Osteoblast (primary cell): ENCODE measurements around the gene LUM. TPM values are rescaled to one million over a fixed set of nuclear protein-coding genes. Genes with fewer than 3 reads are reported as not detected.

Experiments used
- DNase-seq: peaks from one replicate; pipeline ENCODE4 v3.0.0; 2011; ENCODE audit warnings: low spot score, mixed read lengths; ENCODE audit not compliant: insufficient read length; ENCODE audit errors: missing footprints
- H2AFZ ChIP-seq: 2 replicates; pipeline ENCODE4 v1.6.0; 2011; ENCODE audit warnings: mild to moderate bottlenecking, low read length
- H3K27ac ChIP-seq: 2 replicates; pipeline ENCODE4 v1.5.1; 2011; ENCODE audit warnings: mild to moderate bottlenecking, low read depth, low read length, moderate library complexity
- H3K27me3 ChIP-seq: 2 replicates; pipeline ENCODE4 v1.6.0; 2012; ENCODE audit warnings: mild to moderate bottlenecking, control low read depth, inconsistent platforms, low read length, moderate library complexity; ENCODE audit not compliant: insufficient read depth
- H3K36me3 ChIP-seq: 2 replicates; pipeline ENCODE4 v1.5.1; 2011; ENCODE audit warnings: mild to moderate bottlenecking, low read length, control low read depth, moderate library complexity; ENCODE audit not compliant: insufficient read depth
- H3K4me1 ChIP-seq: 2 replicates; pipeline ENCODE4 v1.5.1; 2011; ENCODE audit warnings: mild to moderate bottlenecking, low read length, control low read depth, moderate library complexity; ENCODE audit not compliant: insufficient read depth
- H3K4me2 ChIP-seq: 2 replicates; pipeline ENCODE4 v1.6.0; 2011; ENCODE audit warnings: mild to moderate bottlenecking, low read length; ENCODE audit not compliant: insufficient read depth
- H3K4me3 ChIP-seq: fragments of 200-600 bp; sonication (generic); 3 replicates; pipeline ENCODE4 v1.5.1; 2012; ENCODE audit warnings: mild to moderate bottlenecking, low read length, inconsistent platforms; ENCODE audit not compliant: insufficient read depth
- H3K79me2 ChIP-seq: 2 replicates; pipeline ENCODE4 v1.6.0; 2012; ENCODE audit warnings: mild to moderate bottlenecking, low read length, control low read depth, inconsistent platforms; ENCODE audit not compliant: insufficient read depth
- H3K9me3 ChIP-seq: 2 replicates; pipeline ENCODE4 v1.5.1; 2011; ENCODE audit warnings: low read depth, low read length, control low read depth
- H4K20me1 ChIP-seq: 2 replicates; pipeline ENCODE4 v1.6.0; 2012; ENCODE audit warnings: mild to moderate bottlenecking, low read length, control low read depth; ENCODE audit not compliant: insufficient read depth
- CTCF ChIP-seq: IDR thresholded peaks from 2 replicates; pipeline ENCODE4 v1.5.1; 2011; ENCODE audit warnings: mild to moderate bottlenecking, low read depth, low read length, moderate library complexity; ENCODE audit errors: extremely low read depth
- total RNA-seq: library from RNA; depleted of rRNA; stranded (reverse); fragments of >200 nt; gene quantifications from 2 replicates; pipeline ENCODE4 v1.2.3, GENCODE V29; 2012

LUM gene
- total RNA-seq, 1 donor: 1,965 TPM

DNA sequence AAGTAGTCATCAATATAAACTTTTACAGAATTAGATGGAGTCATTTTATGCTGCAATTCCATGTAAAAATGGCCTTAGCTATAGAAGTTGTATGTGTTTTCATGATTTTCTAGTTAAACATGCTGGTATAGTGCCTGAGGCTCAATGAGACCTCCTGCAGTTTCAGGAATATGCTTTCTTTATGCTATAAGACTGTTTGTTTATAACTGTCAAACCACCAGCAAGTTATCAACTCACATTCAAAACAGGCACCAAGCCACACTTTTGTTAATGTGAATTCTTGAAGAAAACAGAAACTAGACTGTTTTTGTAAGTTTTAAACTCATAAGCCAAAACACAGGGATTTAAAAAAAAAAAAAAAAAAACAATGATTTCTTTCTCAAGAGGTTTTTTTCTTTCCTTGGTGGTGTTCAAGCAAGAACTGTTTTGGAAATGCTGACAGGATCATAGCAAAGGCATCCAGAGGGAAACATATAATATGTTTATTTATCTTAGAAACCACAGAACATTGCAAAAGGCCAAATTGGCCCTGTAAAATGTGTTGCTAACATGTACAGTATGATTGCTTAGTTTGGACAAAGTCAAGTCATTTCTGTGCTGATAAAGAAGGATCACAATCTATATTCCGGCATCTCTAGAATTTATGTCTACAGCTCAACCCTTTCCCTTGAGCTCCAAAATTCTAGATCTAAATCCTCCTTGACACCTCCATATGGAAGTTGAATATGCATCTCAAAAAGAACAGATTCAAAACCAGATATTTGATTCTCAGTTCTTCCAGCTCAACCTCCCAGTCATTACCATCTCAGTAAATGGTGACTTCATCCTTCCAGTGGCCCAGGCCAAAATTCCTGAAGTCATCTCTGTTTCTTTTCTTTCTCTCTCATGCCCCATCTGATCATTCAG, 29.0 kb upstream of the LUM start:
- peak overlapping the region; percentile 91 for H3K27ac ChIP-seq
- no peak for TF ChIP-seq CTCF
- no peaks in the 10 kb centered on the region for H3K9me3 ChIP-seq
- H3K79me2 ChIP-seq: no peaks in the 10 kb centered on the region
- no peaks in the 10 kb centered on the region for H3K36me3 ChIP-seq
- peaks cover 63% of the 10 kb centered on the region for H3K4me1 ChIP-seq
- H3K4me3 ChIP-seq: no peak overlapping the region
- DNase-seq: no peak
- no peaks in the 10 kb centered on the region for H3K27me3 ChIP-seq
- no peak overlapping the region for H2AFZ ChIP-seq
- H4K20me1 ChIP-seq: no peaks in the 10 kb centered on the region
- H3K4me2 ChIP-seq: peak overlapping the region; percentile 49

DNA sequence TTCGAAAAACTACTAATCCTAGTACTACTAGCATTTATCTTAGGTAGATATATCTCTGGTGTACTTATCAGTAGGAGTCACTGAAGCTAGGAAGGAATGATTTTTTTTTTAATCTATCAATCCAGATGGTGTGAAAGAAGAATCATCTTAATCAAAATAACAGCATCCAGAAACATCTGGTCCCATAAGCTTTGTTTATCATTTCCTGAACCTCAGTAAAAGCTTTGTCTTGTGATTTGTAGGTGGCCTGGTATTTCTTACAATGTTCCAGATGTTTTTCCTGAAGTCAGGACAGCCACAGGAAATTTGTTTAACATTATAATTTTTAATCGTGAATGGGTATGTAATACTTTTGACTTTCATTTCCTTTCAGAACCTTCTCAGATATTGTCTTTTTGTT, 28.0 kb upstream of the LUM start:
- H3K4me1 ChIP-seq: peaks cover 67% of the 10 kb centered on the region
- no peaks in the 10 kb centered on the region for H3K36me3 ChIP-seq
- TF ChIP-seq CTCF: no peak
- H3K27ac ChIP-seq: peak overlapping the region; percentile 91
- H3K4me3 ChIP-seq: no peak overlapping the region
- H3K9me3 ChIP-seq: no peaks in the 10 kb centered on the region
- H2AFZ ChIP-seq: peak overlapping the region; percentile 21
- H3K4me2 ChIP-seq: peak overlapping the region; percentile 49
- no peak for DNase-seq
- H4K20me1 ChIP-seq: no peaks in the 10 kb centered on the region
- no peaks in the 10 kb centered on the region for H3K79me2 ChIP-seq
- no peaks in the 10 kb centered on the region for H3K27me3 ChIP-seq

GRCh38 chr12:91138337-91138920, 27.1 kb upstream of the LUM start:
- H3K9me3 ChIP-seq: no peaks in the 10 kb centered on the region
- TF ChIP-seq CTCF: no peak
- no peaks in the 10 kb centered on the region for H3K36me3 ChIP-seq
- H3K27me3 ChIP-seq: no peaks in the 10 kb centered on the region
- peak overlapping the region; percentile 56 for H2AFZ ChIP-seq
- no peaks in the 10 kb centered on the region for H4K20me1 ChIP-seq
- peak; percentile 32 for DNase-seq
- H3K79me2 ChIP-seq: no peaks in the 10 kb centered on the region
- peak overlapping the region; percentile 91 for H3K27ac ChIP-seq
- peaks cover 69% of the 10 kb centered on the region for H3K4me1 ChIP-seq
- H3K4me2 ChIP-seq: no peak overlapping the region
- H3K4me3 ChIP-seq: no peak overlapping the region

- Histone ChIP-seq H3K4me3 (no peak overlapping the region), H3K4me2 (peak overlapping the region; percentile 45), H4K20me1 (no peaks in the 10 kb centered on the region), H3K9me3 (no peaks in the 10 kb centered on the region), H3K79me2 (no peaks in the 10 kb centered on the region), H3K4me1 (peaks cover 28% of the 10 kb centered on the region), H2AFZ (no peak overlapping the region), H3K27ac (peak overlapping the region; percentile 69), H3K36me3 (no peaks in the 10 kb centered on the region), H3K27me3 (no peaks in the 10 kb centered on the region)
- no peak for DNase-seq
- no peak for TF ChIP-seq CTCF
These were observed 22.6 kb upstream of the LUM start for GRCh38 chr12:91133871-91134270.
